HFFc6 (cell line): ENCODE results near the gene UGT2B28. TPM values are rescaled to one million over a fixed set of nuclear protein-coding genes. Genes with fewer than 3 reads are reported as not detected.
"Not testable (repeated sequence)": the region's sequence is repeated elsewhere in the genome, so short reads cannot be mapped to it uniquely, and the experiment has no call there.

ENCODE experiments used
- DNase-seq: peaks from one replicate; pipeline ENCODE4 v3.0.0-alpha.2; 2018
- H3K27ac Mint-ChIP-seq: 2 replicates; pipeline ENCODE4 v1.8.0; 2020; ENCODE audit warnings: mild to moderate bottlenecking, mixed read lengths
- H3K27me3 Mint-ChIP-seq: 2 replicates; pipeline ENCODE4 v1.8.0; 2021; ENCODE audit warnings: mild to moderate bottlenecking, moderate library complexity, mixed read lengths; ENCODE audit not compliant: insufficient read depth
- H3K36me3 Mint-ChIP-seq: 2 replicates; pipeline ENCODE4 v1.8.0; 2021; ENCODE audit warnings: low read depth, mixed read lengths
- H3K4me1 Mint-ChIP-seq: 2 replicates; pipeline ENCODE4 v1.8.0; 2020; ENCODE audit warnings: low read depth, mixed read lengths
- H3K4me3 Mint-ChIP-seq: 2 replicates; pipeline ENCODE4 v1.8.0; 2020; ENCODE audit warnings: mild to moderate bottlenecking, moderate library complexity, mixed read lengths
- H3K9me3 Mint-ChIP-seq: 2 replicates; pipeline ENCODE4 v1.8.0; 2020; ENCODE audit warnings: mild to moderate bottlenecking, mixed read lengths
- total RNA-seq, 6 experiments: library from RNA; stranded (reverse); fragmentation: NEBNext Ultra II Directional; extraction: Animal tissue kit (Norgen Biotek cat#: 25700); gene quantifications; 2 replicates in 1 of 6; 3 replicates in 5 of 6; pipeline ENCODE4 v1.2.3, GENCODE V29; 2021
- TF ChIP-seq, protein P1 (sequence below): fragments of 200-600 bp; sonication (generic); IDR thresholded peaks from 2 replicates; pipeline ENCODE4 v1.5.0; 2021; ENCODE audit warnings: antibody characterized with exemption, mild to moderate bottlenecking

UGT2B28 gene
- total RNA-seq, 6 experiments from 2014 or later: not detected

DNA sequence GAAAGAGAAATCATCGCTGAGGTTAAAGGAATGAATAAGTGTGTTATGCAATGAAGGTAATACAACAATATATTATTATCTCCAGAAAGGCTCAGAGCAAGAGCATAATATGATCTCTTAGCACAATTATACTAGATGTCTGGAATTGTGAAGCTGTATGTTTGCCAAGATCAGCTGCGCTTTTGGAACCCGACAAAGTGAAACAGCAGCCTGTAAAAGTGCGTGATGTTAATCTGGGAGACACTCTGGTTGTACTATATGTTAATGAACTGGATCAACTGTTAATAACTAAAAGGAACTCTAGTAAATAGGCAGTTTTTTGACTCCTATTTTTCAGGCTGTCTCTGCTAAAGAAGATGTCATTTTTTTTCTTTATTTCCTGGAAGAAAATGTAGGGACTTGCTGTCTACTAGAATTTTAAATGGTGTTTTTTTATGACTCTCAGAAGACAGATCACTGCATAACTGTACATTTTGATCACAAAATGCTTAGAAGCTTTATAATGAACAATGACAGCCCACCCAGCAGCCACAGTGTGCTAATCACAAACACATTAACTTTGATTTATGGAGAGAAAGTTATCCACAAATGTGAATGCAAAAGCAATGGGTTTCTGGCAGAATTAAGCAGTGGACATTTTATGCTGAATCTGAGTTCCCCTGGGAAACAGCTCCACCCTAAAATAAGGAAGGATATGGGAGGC lies 50.2 kb downstream of the UGT2B28 start:
- DNase-seq: no peak
- TF ChIP-seq, protein P1, sequence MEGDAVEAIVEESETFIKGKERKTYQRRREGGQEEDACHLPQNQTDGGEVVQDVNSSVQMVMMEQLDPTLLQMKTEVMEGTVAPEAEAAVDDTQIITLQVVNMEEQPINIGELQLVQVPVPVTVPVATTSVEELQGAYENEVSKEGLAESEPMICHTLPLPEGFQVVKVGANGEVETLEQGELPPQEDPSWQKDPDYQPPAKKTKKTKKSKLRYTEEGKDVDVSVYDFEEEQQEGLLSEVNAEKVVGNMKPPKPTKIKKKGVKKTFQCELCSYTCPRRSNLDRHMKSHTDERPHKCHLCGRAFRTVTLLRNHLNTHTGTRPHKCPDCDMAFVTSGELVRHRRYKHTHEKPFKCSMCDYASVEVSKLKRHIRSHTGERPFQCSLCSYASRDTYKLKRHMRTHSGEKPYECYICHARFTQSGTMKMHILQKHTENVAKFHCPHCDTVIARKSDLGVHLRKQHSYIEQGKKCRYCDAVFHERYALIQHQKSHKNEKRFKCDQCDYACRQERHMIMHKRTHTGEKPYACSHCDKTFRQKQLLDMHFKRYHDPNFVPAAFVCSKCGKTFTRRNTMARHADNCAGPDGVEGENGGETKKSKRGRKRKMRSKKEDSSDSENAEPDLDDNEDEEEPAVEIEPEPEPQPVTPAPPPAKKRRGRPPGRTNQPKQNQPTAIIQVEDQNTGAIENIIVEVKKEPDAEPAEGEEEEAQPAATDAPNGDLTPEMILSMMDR: no peak
- Mint-ChIP-seq H3K27me3 (no peaks in the 10 kb centered on the region), H3K4me3 (no peak overlapping the region), H3K27ac (no peak overlapping the region), H3K36me3 (no peaks in the 10 kb centered on the region), H3K4me1 (no peaks in the 10 kb centered on the region), H3K9me3 (peaks cover 12% of the 10 kb centered on the region)

DNA sequence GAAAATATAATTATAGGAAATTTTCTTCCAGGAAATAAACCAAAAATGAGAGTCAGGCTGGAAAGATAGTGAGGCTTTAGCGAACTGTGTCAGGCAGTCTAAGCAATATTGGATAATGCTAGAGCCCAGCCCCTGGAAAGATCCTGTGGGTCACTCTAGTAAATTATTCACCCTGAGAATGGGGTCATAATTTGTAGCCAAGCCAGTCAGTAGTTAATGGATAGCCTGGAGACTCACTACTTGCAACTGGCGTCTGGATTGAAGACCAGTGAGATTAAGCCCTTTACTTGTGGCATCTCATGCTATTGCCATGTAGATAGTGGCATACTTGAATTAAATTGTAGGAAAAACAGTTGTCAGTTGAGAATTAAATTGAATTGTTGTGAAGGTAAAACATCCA lies 51.0 kb downstream of the UGT2B28 start:
- H3K4me3 Mint-ChIP-seq, H3K4me1 Mint-ChIP-seq, DNase-seq, H3K36me3 Mint-ChIP-seq, H3K27ac Mint-ChIP-seq, H3K27me3 Mint-ChIP-seq: not testable (repeated sequence)
- H3K9me3 Mint-ChIP-seq: peaks cover 17% of the 10 kb centered on the region

DNA sequence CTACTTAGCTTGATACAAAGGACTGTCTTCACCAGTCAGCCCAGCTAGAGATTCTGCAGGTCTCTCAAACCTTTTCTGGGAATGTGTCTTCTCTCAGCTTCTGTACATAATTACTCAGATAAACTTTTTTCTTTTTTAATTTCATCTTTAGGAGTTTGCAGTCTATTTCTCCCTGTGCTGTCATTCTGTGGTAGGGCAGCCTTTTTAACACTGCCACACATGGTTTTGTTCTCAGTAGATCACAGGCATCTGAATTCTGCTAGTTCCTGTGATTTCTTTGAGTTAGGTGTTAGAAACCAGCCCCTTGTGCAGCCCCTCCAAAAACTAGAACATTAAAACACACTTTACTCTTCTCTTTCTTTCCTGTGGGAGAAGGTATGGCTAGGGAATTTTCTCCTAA lies 55.2 kb downstream of the UGT2B28 start:
- H3K9me3 Mint-ChIP-seq: peaks cover 31% of the 10 kb centered on the region
- not testable (repeated sequence) for H3K4me1 Mint-ChIP-seq, DNase-seq, H3K27ac Mint-ChIP-seq, H3K27me3 Mint-ChIP-seq, H3K36me3 Mint-ChIP-seq, H3K4me3 Mint-ChIP-seq

DNA sequence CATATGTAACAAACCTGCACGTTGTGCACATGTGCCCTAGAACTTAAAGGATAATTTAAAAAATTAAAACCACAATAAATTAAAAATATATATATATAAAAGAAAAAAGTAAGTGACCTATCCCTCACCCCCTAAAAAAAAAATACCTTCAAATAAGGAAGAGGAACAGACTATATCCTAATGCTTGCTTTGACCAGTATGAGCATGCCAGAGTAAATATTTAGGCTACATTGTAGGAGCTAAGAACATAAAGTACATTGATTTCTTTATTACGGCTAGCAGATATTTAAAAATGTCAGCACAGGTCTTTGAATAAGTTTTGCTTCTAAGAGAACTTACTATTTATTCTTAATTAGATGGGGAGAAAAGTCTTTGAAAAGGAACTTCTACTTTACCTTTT lies 62.8 kb downstream of the UGT2B28 start:
- H3K27me3 Mint-ChIP-seq, H3K4me1 Mint-ChIP-seq, H3K36me3 Mint-ChIP-seq, H3K4me3 Mint-ChIP-seq, H3K27ac Mint-ChIP-seq, DNase-seq: not testable (repeated sequence)
- H3K9me3 Mint-ChIP-seq: peaks cover 33% of the 10 kb centered on the region

DNA sequence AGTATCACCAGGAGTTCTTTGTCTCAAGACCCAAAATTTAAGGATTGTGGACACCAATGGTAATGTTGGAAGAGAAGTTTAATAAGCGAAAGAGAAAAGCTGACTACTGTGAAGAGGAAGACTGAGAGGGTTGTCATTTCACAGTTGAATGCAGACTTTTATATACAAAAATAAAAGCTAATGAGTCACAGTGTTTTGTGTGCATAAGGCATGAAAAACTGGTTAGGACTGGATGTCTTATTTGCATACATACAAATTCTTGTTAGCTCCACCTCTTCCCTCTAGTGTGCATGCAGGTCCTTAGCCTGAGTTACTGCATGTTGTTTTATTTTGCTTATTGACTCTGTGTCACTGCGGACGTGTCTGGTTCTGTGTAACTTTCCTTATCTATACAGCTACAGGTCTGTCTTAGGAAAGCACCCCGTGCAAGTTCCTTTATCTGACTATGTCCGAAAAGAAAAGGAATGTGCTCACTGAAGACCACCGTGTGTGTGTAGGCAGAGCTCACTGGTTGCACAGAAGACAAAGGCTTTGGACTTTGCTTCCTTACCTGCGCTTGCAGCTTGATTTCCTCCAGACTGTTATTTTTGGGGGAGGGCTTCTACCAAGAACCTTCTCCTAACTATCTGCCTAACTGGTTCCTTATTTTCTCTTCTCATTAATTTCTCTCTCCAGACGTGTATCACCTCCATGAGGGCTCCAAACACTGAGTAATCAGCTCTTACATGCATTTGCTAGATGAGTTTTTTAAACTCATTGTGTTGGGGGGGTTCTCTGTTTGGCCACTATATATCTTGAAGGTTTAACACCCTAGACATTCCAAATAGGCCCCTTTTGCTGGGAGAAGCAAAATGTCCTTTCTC lies 63.5 kb downstream of the UGT2B28 start:
- not testable (repeated sequence) for H3K4me1 Mint-ChIP-seq, H3K4me3 Mint-ChIP-seq, H3K27ac Mint-ChIP-seq, H3K27me3 Mint-ChIP-seq, DNase-seq, H3K36me3 Mint-ChIP-seq
- peaks cover 33% of the 10 kb centered on the region for H3K9me3 Mint-ChIP-seq

Other genes with a start within 250 kb of the UGT2B28 start
- under 1 TPM in 3 of 6 experiments, not detected in 3; 0.14 to 0.24 (median 0.20) TPM for gene UGT2B7, start 184.0 kb upstream of the UGT2B28 start, total RNA-seq
- gene UGT2B11, start 65.7 kb upstream of the UGT2B28 start, total RNA-seq: not detected
- gene UGT2B4, start 215.4 kb downstream of the UGT2B28 start, total RNA-seq: not detected